HT-29 (cell line): ENCODE measurements around the gene MRPS23. TPM values are rescaled to one million over a fixed set of nuclear protein-coding genes. Genes with fewer than 3 reads are reported as not detected.

ENCODE experiments used
- DNase-seq: peaks from one replicate; pipeline ENCODE4 v3.0.0-alpha.2; 2015; ENCODE audit warnings: low spot score
- total RNA-seq: library from RNA; depleted of rRNA; stranded (reverse); fragments of >200 nt; shearing (Covaris generic); gene quantifications from 2 replicates; pipeline ENCODE4 v1.2.3, GENCODE V29; 2014

MRPS23 gene
- total RNA-seq, 1 experiment from 2014 or later: 39.9 TPM

GRCh38 chr17:57838857-57839570, 10.8 kb downstream of the MRPS23 start:
- DNase-seq: no peak

GRCh38 chr17:57838453-57838852, 11.4 kb downstream of the MRPS23 start:
- DNase-seq: no peak

DNA sequence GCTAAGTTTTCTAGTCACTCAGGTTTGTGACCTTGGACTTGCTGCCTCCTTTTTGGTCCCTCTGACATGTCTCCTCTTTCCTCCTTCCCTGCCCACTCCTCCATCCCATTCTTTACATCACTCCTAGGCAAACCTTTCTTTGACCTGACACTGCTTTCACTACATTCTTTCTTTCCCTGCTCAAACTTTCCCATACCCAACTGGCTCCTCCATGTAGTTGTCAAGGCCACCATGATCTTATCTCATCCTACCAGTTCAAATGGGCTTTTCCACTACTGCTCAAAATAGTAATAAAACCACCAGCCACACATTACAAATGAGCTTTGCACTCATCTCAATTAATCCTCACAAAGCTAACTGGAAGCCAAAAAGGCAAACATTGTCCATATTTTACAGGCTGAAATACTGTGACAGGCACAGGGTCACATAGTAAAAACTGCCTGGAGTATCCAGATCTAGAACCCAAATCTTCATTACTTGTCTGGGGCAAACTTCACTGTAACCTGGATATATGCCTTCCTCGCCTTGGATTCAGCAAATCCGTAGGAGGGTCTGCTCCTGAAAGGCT, 14.4 kb downstream of the MRPS23 start:
- no peak for DNase-seq

GRCh38 chr17:57834146-57834741, 15.6 kb downstream of the MRPS23 start:
- DNase-seq: peak; percentile 41

DNA sequence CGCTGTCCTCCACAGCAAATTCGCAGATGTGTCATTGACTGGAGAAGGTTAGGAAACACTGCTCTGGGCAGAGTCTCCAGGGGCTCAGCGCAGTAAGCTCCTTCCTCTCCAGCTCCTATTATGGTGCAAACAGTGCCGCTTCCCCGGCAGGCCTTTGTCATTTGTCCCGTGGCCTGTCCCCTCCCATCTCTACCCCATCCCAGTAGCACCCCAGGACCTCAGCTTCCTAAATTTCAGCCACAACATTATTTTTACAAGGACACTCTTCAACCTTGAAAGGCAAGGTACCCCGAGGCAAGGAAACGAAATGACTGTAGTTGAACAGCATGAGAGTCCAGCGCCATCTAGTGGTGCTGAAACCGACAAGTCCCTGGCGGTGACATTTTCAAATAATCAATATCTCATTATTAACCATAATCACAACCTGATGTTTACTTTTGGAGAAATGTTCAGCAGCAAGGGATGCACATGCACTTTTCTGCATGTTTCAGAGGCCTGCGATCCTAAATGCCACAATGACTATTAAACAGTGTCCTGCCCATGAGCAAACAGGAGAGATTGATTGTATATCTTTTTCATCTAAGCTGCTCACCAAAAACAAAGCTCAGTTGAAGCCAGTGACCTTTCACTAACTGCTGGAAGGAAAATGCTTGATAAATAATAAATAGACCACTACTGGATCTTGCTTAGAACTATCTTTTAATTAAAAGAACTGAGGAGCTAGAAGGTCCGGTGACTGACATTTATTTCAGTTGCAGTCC, 16.5 kb downstream of the MRPS23 start:
- DNase-seq: peak; percentile 59

- DNase-seq: no peak
Measured at GRCh38 chr17:57832314-57833178, 17.3 kb downstream of the MRPS23 start.

DNA sequence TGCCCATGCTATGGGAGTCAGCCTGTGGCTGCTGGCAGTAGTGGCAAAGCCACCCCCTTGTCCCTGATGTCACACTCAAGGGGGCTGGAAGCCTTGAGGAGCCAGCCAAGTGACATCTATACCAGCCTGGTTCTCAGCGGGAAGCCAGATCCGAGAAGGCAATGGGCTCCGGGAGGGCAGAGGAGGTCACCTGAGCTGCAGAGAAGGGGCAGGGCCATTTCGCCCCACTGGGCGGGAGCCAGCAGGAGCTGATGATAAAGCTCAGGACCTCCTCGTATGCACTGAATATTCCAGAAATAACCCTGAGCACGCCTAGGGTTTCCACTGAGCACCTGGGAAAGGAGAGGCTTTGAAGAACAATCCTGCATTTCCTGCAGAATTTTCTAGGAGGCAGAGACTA, 19.0 kb downstream of the MRPS23 start:
- DNase-seq: no peak

DNA sequence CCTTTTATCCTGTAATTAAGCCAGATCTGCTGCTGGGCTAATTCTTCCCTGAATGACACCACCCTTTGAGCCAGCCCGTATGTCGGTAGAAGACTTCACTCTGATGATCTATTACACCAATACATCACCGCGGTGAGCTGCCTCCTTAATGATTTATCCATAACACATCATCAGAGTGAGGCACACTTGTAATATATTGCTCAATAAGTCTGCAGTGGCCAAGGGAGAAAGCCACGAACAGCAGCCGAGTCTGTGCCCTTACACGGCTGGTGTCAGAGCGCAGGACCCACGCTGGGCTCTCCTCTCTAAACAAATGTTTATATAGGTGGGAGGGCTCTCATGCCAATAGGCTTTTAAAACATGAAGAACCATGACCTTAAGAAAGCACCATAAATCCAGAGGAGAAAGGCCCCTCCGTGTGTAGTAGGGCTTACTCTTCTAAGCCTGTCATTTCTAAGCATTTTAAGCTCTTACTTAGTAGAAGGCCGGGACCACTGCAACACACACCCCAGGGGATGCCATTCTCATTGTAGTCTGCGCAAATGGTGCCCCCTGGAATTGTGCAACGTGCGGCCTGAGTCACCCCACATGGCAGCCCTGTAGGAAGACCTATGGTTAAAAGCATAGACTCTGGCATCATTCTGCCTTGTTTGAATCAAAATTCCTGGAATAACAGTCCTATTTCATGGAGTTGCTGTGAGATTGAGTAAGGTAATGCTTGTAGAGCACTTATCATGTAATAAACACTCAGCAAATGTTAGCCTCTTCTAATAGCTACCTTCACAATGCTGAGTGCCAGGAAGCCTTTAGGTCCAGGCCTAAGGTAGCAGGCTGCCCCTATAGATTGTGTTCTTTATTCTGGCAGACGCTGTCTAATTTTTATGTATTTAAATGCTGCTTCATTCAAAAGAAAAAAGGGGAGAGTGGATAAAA, 26.1 kb downstream of the MRPS23 start:
- no peak for DNase-seq

- DNase-seq: no peak
Measured at GRCh38 chr17:57819867-57820266, 30.0 kb downstream of the MRPS23 start.

GRCh38 chr17:57819285-57819684, 30.6 kb downstream of the MRPS23 start:
- no peak for DNase-seq

DNA sequence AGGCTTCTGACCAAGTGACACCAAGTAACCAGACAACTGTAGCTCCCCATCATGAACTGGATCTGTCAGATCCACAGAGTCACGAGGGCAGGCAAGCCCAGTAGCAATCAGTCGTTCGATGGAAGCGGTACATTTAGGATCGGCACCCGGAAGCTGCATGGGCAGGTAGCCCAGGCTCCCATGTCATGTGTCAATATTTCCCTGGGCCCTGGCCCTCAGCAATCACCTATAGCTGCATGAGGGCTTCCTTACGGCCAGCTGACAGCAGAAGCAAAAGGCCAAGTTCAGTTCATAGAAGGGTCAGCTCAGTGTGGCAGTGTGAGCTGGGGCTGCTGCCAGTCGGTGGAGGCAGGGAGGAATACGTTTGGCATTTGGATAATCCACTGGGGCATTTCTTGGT, 31.8 kb downstream of the MRPS23 start:
- DNase-seq: no peak

DNA sequence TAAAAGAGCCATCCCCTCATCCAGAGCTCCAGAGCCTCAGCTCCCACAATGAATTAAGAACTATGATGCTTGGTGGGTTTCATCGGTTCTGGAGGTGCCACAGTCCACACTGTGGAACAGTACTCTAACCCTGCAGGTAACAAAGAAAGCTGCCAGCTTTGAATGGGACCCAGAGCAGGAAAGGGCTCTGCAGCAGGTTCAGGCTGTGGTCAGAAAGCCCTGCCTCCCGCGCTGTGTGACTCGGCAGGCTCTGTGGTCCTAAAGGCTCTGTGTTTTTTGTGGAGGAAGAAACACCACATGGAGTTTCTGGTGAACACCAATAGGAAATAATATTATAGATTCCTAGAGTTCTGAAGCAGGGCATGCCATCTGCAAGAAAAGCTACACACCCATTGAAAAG, 32.5 kb downstream of the MRPS23 start:
- no peak for DNase-seq

- DNase-seq: no peak
Measured at GRCh38 chr17:57814421-57814820, 35.4 kb downstream of the MRPS23 start.

DNA sequence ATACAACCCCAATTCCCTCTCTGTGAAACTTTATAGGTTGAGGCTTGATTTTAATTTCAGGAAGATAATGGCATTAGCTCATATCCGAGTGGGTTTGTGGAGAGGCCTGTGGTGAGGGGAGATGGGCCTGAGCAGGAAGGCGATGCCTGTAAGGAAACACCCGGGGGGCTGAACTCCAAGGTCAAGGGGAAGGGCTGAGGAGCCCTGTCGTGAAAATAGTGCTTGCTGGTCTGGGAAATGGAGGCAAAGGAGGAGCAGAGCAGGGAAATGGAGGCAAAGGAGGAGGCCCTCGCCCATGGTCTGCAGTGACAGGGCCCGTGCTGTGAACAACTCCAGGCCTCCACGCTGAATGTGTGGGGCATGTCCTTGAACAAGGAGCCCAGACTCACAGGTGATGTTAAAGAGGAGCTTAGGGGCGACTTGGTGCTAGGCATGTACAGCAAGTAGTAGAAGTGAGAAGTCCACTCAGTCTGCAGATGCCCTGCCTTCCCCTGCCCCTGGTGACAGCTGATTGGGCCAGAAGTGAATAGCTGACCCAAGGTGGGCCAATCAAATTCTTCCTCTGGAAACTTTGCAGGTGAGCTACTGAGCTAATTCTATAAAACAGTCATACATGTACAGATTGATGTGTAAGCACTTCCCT, 38.1 kb downstream of the MRPS23 start:
- peak; percentile 8 for DNase-seq

DNA sequence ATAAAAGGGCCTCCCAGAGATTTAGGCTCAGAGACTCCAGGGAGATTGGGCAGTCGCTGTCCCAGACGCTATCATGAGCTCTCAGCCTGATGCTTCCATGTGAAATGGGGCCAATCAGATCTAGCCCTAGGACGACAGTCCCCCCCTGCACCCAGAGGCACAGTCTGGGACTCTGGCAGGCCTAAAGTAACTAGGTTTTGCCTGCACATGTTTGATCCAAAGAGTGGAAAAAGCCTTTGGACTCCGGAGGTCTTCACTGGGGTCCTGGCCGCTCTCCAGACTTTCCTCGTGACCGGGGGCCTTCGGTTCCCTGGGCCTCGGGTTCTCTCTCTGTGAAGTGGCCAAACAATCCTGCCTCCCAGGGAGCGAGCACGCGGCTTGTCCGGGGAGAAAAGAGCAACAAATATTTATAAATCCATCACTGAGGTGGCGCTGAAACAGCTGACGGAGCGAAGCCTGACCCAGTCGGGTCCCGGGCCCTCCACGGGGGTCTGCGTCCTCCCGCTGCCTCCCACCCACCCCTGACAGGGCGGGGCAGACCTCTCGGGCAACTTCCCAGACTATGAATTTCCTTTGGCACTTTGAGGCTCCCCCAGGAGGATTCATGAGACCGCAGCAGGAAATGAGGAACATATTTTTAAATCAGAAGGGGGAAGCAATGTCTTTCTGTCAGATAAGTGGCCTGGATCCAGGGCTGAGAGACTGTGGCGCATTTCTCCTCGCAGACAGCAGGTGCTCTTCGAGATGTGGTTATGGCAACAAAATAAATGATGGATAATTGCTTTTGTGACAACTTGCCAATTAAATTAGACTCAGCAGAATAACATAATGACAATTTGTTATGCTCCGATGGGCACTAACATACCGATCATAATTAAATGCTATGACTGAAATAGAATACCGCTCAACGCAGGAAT, 38.9 kb downstream of the MRPS23 start:
- DNase-seq: no peak

- no peak for DNase-seq
Measured at GRCh38 chr17:57809879-57810278, 40.0 kb downstream of the MRPS23 start.

GRCh38 chr17:57808882-57809281, 41.0 kb downstream of the MRPS23 start:
- no peak for DNase-seq

DNA sequence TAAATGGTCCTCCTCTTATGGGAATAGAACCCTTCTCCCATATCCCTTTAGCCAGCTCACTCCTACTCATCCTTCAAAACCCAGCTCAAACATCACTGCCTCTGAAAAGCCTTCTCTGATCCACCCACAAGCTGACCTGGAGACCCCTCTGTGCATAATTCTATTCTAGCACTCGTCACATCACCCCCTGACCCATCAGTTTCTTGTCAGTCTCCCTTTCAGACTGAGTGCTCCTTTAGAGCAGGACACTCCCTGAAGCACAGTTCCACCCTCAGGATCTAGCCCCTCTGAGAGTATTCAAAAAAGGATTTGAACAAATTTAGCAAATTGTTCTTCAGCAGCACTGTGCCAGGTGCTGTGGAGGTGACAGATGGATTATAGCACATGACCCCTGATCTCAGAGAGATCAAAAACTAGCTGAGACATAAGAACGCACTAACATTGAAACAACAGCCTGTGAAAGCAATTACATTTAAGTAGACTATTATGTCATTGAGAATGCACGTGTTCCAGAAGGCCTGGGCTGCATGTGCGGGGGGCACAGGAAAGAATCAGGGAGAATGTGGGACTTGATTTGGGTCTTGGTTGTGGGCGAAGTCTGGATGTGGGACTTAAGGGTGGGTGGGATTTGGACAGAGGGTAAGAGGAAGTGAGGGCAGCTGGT, 43.5 kb downstream of the MRPS23 start:
- no peak for DNase-seq
